ENCODE results near the gene FAM13C.

Gene FAM13C

DNA sequence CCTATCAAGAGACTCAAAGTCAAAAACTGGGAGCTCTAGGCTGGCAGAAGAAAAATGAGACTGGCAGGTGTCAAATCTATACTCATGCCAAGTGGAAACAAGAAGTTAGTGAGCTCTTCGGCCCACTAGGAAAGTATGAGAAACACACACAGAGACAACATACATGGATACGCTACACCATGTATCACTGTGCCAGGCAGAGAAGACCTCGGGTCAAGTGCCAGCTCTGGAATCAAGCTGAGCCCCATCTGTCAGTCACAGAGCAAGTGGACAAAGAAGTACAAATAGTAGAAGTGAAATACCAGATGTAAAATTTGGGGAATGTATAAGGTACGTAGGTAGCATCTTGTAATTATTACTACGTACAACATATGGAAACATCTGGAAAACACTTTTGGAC is 62.4 kb downstream of the FAM13C start:
- Histone ChIP-seq H3K4me3 (ENCODE audit: insufficient read length, low read depth) (no peak overlapping the region), H3K9me3 (ENCODE audit: insufficient read depth, low read length) (no peaks in the 10 kb centered on the region), H3K36me3 (ENCODE audit: insufficient read depth, insufficient read length, low read length) (no peaks in the 10 kb centered on the region), H3K9ac (ENCODE audit: insufficient read length, low read depth) (no peak overlapping the region), H3K4me1 (ENCODE audit: insufficient read depth, insufficient read length) (no peaks in the 10 kb centered on the region), H3K27me3 (ENCODE audit: insufficient read depth, insufficient read length) (no peaks in the 10 kb centered on the region)
- TF ChIP-seq SUZ12 (IDR thresholded peaks at IDR 0.05; ENCODE audit: extremely low read depth, insufficient read depth, insufficient read length) (no peak), ZNF274 (IDR thresholded peaks at IDR 0.05; ENCODE audit: low read depth, low read length) (no peak), YY1 (IDR thresholded peaks at IDR 0.05; ENCODE audit: insufficient read depth, insufficient read length) (no peak)
- DNase-seq (ENCODE audit: low read depth, low spot score), result no peak

DNA sequence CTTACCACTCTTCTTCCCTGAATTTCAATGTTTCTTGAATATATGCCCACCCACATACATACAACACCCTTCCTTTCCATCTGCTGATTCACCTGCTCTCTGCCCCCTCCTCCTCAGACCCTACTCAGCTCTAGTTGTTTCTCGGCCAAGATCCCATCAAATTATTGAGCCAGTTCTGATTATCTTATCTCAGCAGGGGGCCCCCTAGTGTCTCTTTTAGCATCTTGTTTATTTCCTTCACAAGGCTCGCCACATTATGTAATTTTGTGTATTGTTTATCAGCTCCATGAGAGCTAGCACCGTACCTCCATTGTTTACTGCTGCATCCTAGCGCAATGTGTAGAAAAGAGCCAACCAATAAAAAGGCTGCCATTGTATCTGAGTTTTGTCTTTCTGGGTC is 71.9 kb downstream of the FAM13C start:
- Histone ChIP-seq H3K9ac (ENCODE audit: insufficient read length, low read depth) (no peak overlapping the region), H3K36me3 (ENCODE audit: insufficient read depth, insufficient read length, low read length) (no peaks in the 10 kb centered on the region), H3K4me3 (ENCODE audit: insufficient read length, low read depth) (no peak overlapping the region), H3K4me1 (ENCODE audit: insufficient read depth, insufficient read length) (no peaks in the 10 kb centered on the region), H3K9me3 (ENCODE audit: insufficient read depth, low read length) (no peaks in the 10 kb centered on the region), H3K27me3 (ENCODE audit: insufficient read depth, insufficient read length) (no peaks in the 10 kb centered on the region)
- no peak for DNase-seq (ENCODE audit: low read depth, low spot score)
- TF ChIP-seq SUZ12 (IDR thresholded peaks at IDR 0.05; ENCODE audit: extremely low read depth, insufficient read depth, insufficient read length) (no peak), ZNF274 (IDR thresholded peaks at IDR 0.05; ENCODE audit: low read depth, low read length) (no peak), YY1 (IDR thresholded peaks at IDR 0.05; ENCODE audit: insufficient read depth, insufficient read length) (no peak)

DNA sequence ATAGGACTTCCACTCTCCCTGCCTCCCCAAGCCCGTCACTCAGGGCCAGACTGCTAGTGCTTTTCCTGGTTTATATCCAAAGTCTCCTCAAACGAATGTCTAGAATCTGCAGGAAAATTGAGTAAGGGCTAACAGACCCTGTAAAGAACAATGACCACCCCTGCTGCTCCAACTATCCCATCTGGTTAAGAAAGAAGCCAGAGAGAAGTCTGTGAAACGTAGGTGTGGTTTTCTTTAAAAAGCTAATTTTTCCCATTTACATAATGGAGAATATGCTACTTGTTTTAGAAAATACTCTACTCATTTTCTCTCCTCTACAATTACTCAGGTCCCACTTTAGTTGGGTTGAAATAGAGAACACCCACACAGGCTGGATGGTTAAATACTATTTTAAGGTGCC is 72.5 kb downstream of the FAM13C start:
- no peaks in the 10 kb centered on the region for H3K9me3 ChIP-seq (ENCODE audit: insufficient read depth, low read length)
- H3K9ac ChIP-seq (ENCODE audit: insufficient read length, low read depth), result no peak overlapping the region
- no peak overlapping the region for H3K4me3 ChIP-seq (ENCODE audit: insufficient read length, low read depth)
- H3K36me3 ChIP-seq (ENCODE audit: insufficient read depth, insufficient read length, low read length), result no peaks in the 10 kb centered on the region
- TF ChIP-seq ZNF274 (IDR thresholded peaks at IDR 0.05; ENCODE audit: low read depth, low read length) (no peak), SUZ12 (IDR thresholded peaks at IDR 0.05; ENCODE audit: extremely low read depth, insufficient read depth, insufficient read length) (no peak), YY1 (IDR thresholded peaks at IDR 0.05; ENCODE audit: insufficient read depth, insufficient read length) (no peak)
- H3K4me1 ChIP-seq (ENCODE audit: insufficient read depth, insufficient read length), result no peaks in the 10 kb centered on the region
- no peaks in the 10 kb centered on the region for H3K27me3 ChIP-seq (ENCODE audit: insufficient read depth, insufficient read length)
- DNase-seq (ENCODE audit: low read depth, low spot score), result peak; percentile 11

DNA sequence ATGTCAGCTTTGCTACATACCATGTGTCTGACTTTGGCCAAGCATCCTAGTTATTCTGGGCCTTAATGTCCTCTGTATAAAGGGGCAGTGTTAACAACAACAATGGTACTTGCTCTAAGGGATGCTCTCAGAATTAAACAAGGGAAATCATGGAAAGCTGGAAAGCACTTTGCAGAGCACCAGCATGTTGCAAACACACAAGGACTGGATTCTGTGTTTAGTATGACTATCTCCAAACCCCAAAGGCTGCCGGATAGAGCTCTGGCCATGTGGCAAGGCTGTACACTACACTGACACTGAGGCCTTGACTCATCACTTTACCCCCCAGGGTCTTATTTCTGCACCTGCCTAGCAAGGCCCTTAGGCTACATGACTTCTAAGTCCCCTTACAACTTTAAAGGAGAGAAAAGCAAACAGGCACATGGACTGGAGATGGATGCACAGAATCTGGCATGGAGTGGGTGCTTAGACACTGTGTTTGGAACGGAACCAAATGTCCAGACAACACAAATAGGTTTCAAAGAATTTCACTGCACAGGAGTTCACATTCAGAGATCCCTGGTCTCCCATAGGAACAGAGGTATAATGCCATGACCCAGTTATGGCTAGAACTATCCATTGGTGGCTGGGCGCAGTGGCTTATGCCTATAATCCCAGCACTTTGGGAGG is 74.6 kb downstream of the FAM13C start:
- no peak overlapping the region for H3K4me3 ChIP-seq (ENCODE audit: insufficient read length, low read depth)
- TF ChIP-seq ZNF274 (IDR thresholded peaks at IDR 0.05; ENCODE audit: low read depth, low read length) (no peak), SUZ12 (IDR thresholded peaks at IDR 0.05; ENCODE audit: extremely low read depth, insufficient read depth, insufficient read length) (no peak), YY1 (IDR thresholded peaks at IDR 0.05; ENCODE audit: insufficient read depth, insufficient read length) (no peak)
- H3K36me3 ChIP-seq (ENCODE audit: insufficient read depth, insufficient read length, low read length), result no peaks in the 10 kb centered on the region
- H3K27me3 ChIP-seq (ENCODE audit: insufficient read depth, insufficient read length), result no peaks in the 10 kb centered on the region
- no peak overlapping the region for H3K9ac ChIP-seq (ENCODE audit: insufficient read length, low read depth)
- H3K9me3 ChIP-seq (ENCODE audit: insufficient read depth, low read length), result no peaks in the 10 kb centered on the region
- H3K4me1 ChIP-seq (ENCODE audit: insufficient read depth, insufficient read length), result peaks cover 3% of the 10 kb centered on the region
- no peak for DNase-seq (ENCODE audit: low read depth, low spot score)

DNA sequence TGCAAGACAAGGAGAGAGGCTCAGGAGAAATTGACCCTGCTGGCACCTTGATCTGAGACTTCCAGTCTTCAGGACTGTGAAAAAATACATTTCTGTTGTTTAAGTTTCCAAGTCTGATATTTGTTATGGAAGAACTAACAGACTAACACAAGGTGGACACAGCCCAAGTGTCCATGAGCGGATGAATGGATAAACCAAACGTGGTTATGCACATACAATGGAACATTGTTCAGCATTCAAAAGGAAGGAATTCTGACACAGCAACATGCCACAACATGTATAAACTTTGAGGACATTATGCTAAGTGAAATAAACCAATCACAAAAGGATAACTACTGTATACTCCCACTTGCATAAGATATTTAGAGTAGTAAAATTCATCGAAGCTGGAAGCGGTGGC is 76.5 kb downstream of the FAM13C start:
- Histone ChIP-seq H3K9ac (ENCODE audit: insufficient read length, low read depth) (no peak overlapping the region), H3K4me1 (ENCODE audit: insufficient read depth, insufficient read length) (peaks cover 3% of the 10 kb centered on the region), H3K9me3 (ENCODE audit: insufficient read depth, low read length) (no peaks in the 10 kb centered on the region), H3K4me3 (ENCODE audit: insufficient read length, low read depth) (no peak overlapping the region), H3K36me3 (ENCODE audit: insufficient read depth, insufficient read length, low read length) (no peaks in the 10 kb centered on the region), H3K27me3 (ENCODE audit: insufficient read depth, insufficient read length) (no peaks in the 10 kb centered on the region)
- DNase-seq (ENCODE audit: low read depth, low spot score), result no peak
- no peak for TF ChIP-seq ZNF274 (IDR thresholded peaks at IDR 0.05; ENCODE audit: low read depth, low read length)
- TF ChIP-seq SUZ12 (IDR thresholded peaks at IDR 0.05; ENCODE audit: extremely low read depth, insufficient read depth, insufficient read length), result no peak
- no peak for TF ChIP-seq YY1 (IDR thresholded peaks at IDR 0.05; ENCODE audit: insufficient read depth, insufficient read length)

DNA sequence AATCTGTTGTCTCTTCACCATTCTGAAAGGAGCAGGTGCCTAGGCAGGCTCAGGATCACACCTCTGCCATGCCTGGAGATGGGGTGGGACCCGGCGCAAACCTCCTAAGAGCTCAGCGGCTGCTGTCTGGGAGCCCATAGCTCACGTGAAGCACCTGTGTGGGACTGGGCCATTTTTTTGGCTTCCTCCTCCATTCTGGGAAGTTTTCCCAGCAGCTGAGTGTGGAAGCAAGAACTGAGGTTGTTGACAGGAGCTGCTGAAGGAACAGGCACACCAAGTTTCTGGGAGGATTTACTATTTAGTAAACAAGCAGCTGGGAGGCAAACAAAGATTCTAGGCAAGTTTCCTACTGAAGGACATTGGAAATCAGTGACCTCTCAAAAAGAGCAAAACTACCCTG is 77.3 kb downstream of the FAM13C start:
- Histone ChIP-seq H3K9ac (ENCODE audit: insufficient read length, low read depth) (no peak overlapping the region), H3K4me3 (ENCODE audit: insufficient read length, low read depth) (no peak overlapping the region), H3K4me1 (ENCODE audit: insufficient read depth, insufficient read length) (peaks cover 3% of the 10 kb centered on the region), H3K27me3 (ENCODE audit: insufficient read depth, insufficient read length) (no peaks in the 10 kb centered on the region), H3K36me3 (ENCODE audit: insufficient read depth, insufficient read length, low read length) (no peaks in the 10 kb centered on the region), H3K9me3 (ENCODE audit: insufficient read depth, low read length) (no peaks in the 10 kb centered on the region)
- TF ChIP-seq SUZ12 (IDR thresholded peaks at IDR 0.05; ENCODE audit: extremely low read depth, insufficient read depth, insufficient read length) (no peak), YY1 (IDR thresholded peaks at IDR 0.05; ENCODE audit: insufficient read depth, insufficient read length) (no peak), ZNF274 (IDR thresholded peaks at IDR 0.05; ENCODE audit: low read depth, low read length) (no peak)
- no peak for DNase-seq (ENCODE audit: low read depth, low spot score)

DNA sequence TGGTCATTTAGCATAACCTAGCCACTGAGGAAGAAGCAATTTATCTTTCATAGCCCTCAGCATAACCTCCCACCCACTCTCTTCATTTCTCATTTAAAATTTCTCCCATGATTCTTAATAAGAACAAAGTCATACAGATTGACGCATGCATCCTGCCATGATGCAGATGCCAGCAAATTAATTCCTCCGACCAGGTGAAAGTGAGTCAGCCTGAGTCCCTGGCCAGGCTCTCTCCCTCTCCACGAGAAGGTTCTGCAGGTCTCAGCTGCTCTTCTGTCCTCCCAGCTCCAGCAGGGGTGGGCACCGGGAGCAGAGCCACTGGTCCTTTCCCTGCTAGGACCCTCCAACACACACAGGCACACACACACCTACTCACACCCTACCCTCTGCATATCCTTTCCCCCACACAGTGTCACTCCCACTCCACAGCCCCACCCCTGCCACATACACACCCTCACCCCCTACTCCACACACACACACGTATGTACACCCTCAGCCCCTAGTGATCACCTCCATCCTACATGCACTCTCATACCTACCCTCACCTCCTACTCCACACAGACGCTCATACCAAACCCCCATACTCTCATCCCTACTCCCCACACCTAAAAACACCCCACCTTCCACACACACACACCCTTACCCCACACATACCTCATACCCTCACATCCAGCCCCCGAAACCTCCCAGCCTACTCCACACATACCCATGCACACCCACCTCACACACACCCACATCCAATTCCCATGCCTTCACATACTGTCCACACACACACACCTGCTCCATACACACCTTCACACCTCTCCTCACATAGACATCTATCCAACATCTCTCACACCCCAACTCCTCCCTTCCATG is 78.0 kb downstream of the FAM13C start:
- Histone ChIP-seq H3K36me3 (ENCODE audit: insufficient read depth, insufficient read length, low read length) (no peaks in the 10 kb centered on the region), H3K9ac (ENCODE audit: insufficient read length, low read depth) (no peak overlapping the region), H3K9me3 (ENCODE audit: insufficient read depth, low read length) (no peaks in the 10 kb centered on the region), H3K4me1 (ENCODE audit: insufficient read depth, insufficient read length) (peaks cover 3% of the 10 kb centered on the region), H3K27me3 (ENCODE audit: insufficient read depth, insufficient read length) (no peaks in the 10 kb centered on the region), H3K4me3 (ENCODE audit: insufficient read length, low read depth) (no peak overlapping the region)
- no peak for DNase-seq (ENCODE audit: low read depth, low spot score)
- TF ChIP-seq ZNF274 (IDR thresholded peaks at IDR 0.05; ENCODE audit: low read depth, low read length) (no peak), SUZ12 (IDR thresholded peaks at IDR 0.05; ENCODE audit: extremely low read depth, insufficient read depth, insufficient read length) (no peak), YY1 (IDR thresholded peaks at IDR 0.05; ENCODE audit: insufficient read depth, insufficient read length) (no peak)
